Right lobe of liver (tissue), 6 donors: ENCODE data around the gene SMU1. TPM values are rescaled to one million over a fixed set of nuclear protein-coding genes. Genes with fewer than 3 reads are reported as not detected.

Experiments used
- ATAC-seq, 4 donors: fragments of 200-7000 bp; cut with Tn5 transposase; one replicate each; pipeline ENCODE4 v1.9.1; 2020; ENCODE audit warnings: mild to moderate bottlenecking in 4 of 4, moderate library complexity in 4 of 4
- DNase-seq, 3 donors: peaks; one replicate each; pipeline ENCODE4 v3.0.0-alpha.2; 2020
- H3K27ac ChIP-seq, 3 donors: fragments of 200-600 bp; one replicate each; pipeline ENCODE4 v1.8.0; 2022
- H3K27me3 ChIP-seq, 2 donors: fragments of 200-600 bp; one replicate each; pipeline ENCODE4 v1.8.0; 2022
- H3K36me3 ChIP-seq, 4 donors: fragments of 200-600 bp; sonication (generic) in 1 of 4; one replicate each; pipeline versions ENCODE4 v1.5.1 to v1.8.0; 2017 to 2022; ENCODE audit warnings: control low read depth in 1 of 4
- H3K4me1 ChIP-seq, 4 donors: fragments of 200-600 bp; sonication (generic) in 1 of 4; one replicate each; pipeline versions ENCODE4 v1.5.1 to v1.8.0; 2017 to 2022; ENCODE audit warnings: control low read depth in 1 of 4
- H3K4me3 ChIP-seq, 3 donors: fragments of 200-600 bp; one replicate each; pipeline ENCODE4 v1.8.0; 2022
- H3K9me3 ChIP-seq, 4 donors: fragments of 200-600 bp; sonication (generic) in 1 of 4; one replicate each; pipeline versions ENCODE4 v1.5.1 to v1.8.0; 2017 to 2022; ENCODE audit warnings: control low read depth in 1 of 4
- CTCF ChIP-seq, 4 donors: fragments of 200-600 bp in 3 of 4; fragments of 450-650 bp in 1 of 4; IDR thresholded peaks; one replicate each; pipeline versions ENCODE4 v1.5.1 to v1.8.0; 2016 to 2022; ENCODE audit warnings: antibody characterized with exemption in 4 of 4, mild to moderate bottlenecking in 2 of 4
- POLR2A ChIP-seq: fragments of 450-650 bp; IDR thresholded peaks from one replicate; pipeline ENCODE4 v1.6.1; 2017; ENCODE audit warnings: antibody characterized with exemption, mild to moderate bottlenecking
- WGBS: methylation state at CpG from one replicate; pipeline ENCODE4 v1.1.6; 2018; ENCODE audit warnings: low coverage, low lambda C conversion rate; ENCODE audit not compliant: insufficient coverage; ENCODE audit errors: missing lambda C conversion rate; 5-methylcytosine and 5-hydroxymethylcytosine counted together
- intact Hi-C, 2 donors: fragments of 100-400 bp; cut with DNase I; formaldehyde crosslinking; loops; one replicate each; pipeline versions ENCODE4 v1.11.2 to v1.14.1; 2022
- total RNA-seq, 6 experiments: library from RNA; depleted of rRNA in 2 of 6; stranded (reverse); fragments of >200 nt in 2 of 6; fragmentation: NEBNext Ultra II Directional in 3 of 6; extraction: Animal tissue kit (Norgen Biotek cat#: 25700) in 3 of 6; gene quantifications; one replicate each; pipeline versions ENCODE4 v1.1.0 to v1.2.4, GENCODE V29; 2016 to 2023
- donor health status: DM: no; HTN: yes; CAD: no.
- donor health status: DM: no; HTN: no; CAD: no.
- donor health status: DM: no; HTN: no; CAD: no.
- donor health status: DM: no; HTN: yes; CAD: no.
- donor health status: DM: no; HTN: yes; CAD: no.

Gene SMU1
- total RNA-seq, 6 experiments from 2014 or later, result 7.0 to 10.4 (median 8.5) TPM

DNA sequence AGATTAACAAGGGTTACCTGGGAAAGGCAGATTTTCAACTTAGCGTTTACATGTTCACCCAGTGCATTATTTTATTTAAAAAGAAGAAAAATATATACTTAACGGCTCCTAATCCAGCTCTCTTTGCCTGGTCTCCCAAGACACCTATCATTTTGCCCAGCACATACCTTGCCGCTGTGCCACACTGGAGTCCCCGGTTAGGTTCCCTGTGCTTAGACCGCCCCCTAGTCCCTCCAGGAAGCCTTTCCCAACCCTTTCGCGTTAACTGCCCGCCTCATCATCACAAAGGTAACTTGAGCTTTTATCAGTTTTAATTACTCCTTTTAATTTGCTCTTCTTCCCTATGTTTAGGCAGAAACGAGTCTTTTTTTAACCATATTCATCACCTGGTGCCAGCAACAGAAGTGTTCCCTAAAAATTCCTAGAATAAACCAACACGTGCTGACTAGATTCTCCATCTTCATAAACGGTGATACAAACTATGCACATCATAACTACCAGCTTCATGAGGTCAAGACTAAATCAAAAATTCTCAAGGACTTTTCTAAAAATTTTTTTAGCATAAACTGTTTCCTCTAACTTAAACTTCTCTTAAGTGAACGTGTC lies 31.7 kb downstream of the SMU1 start:
- no peak for TF ChIP-seq POLR2A
- TF ChIP-seq CTCF (IDR thresholded peaks at IDR 0.05), result peak in 3 of 4 donors; percentile 40 to 61 (median 53)
- WGBS, result 27% methylated on average over 12 of the region's 12 CpGs
- no peaks in the 10 kb centered on the region for H3K27me3 ChIP-seq
- DNase-seq (peak; percentile 67 to 74 (median 71)), ATAC-seq (peak; percentile 72 to 87 (median 74))
- peak overlapping the region; percentile 59 to 69 (median 68) for H3K4me3 ChIP-seq
- H3K4me1 ChIP-seq, result peaks cover 0 to 44% (median 17%) of the 10 kb centered on the region in 4 donors
- peak overlapping the region; percentile 89 to 97 (median 96) for H3K27ac ChIP-seq
- H3K9me3 ChIP-seq, result no peaks in the 10 kb centered on the region
- intact Hi-C loops, result no loop called here
- peaks cover 0 to 24% (median 8%) of the 10 kb centered on the region in 4 donors for H3K36me3 ChIP-seq

DNA sequence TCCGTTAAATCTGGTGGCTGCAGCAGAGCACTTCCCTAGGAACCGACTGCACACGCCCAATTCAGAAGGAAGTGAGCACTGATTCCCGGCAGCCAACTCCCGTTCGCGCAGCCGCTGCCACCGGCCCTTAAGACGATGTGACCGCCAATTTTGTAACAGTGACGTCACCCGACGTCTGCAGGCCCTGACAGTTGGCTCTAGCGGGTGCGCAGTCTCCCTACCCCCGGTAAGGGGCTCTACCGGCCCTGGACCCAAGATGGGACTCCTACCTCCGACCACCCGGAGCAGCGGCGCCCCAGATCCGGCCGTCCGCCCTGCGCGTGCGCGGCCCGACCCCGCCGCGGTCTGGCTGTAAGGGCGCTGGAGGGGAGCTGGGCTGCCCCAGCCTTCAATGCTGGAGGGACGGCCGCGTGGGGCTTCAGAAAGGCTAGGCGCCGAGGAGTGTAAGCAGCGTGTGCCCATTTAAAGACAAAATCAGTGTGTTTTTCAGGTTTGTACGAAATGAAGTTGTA lies 32.3 kb downstream of the SMU1 start:
- DNase-seq, result peak; percentile 84 to 88 (median 86)
- H3K4me3 ChIP-seq, result peak overlapping the region; percentile 59 to 69 (median 68)
- peak overlapping the region; percentile 89 to 97 (median 96) for H3K27ac ChIP-seq
- WGBS, result under 1% methylated on average over 19 of the region's 41 CpGs
- H3K4me1 ChIP-seq, result peaks cover 0 to 49% (median 17%) of the 10 kb centered on the region in 4 donors
- peak; percentile 72 to 80 (median 76) for ATAC-seq
- H3K9me3 ChIP-seq, result no peaks in the 10 kb centered on the region
- TF ChIP-seq CTCF (IDR thresholded peaks at IDR 0.05), result no peak
- no peak for TF ChIP-seq POLR2A
- H3K36me3 ChIP-seq, result peaks cover 0 to 29% (median 9%) of the 10 kb centered on the region in 4 donors
- no peaks in the 10 kb centered on the region for H3K27me3 ChIP-seq
- intact Hi-C loops, result no loop called here

- peak overlapping the region; percentile 59 to 69 (median 68) for H3K4me3 ChIP-seq
- no peak for TF ChIP-seq CTCF (IDR thresholded peaks at IDR 0.05)
- TF ChIP-seq POLR2A, result no peak
- H3K4me1 ChIP-seq, result peaks cover 0 to 55% (median 17%) of the 10 kb centered on the region in 4 donors
- H3K36me3 ChIP-seq, result peaks cover 0 to 35% (median 12%) of the 10 kb centered on the region in 4 donors
- 62% methylated on average over 8 of the region's 8 CpGs for WGBS
- no peaks in the 10 kb centered on the region for H3K9me3 ChIP-seq
- DNase-seq (no peak), ATAC-seq (no peak)
- intact Hi-C loops, result no loop called here
- H3K27ac ChIP-seq, result peak overlapping the region; percentile 89 to 97 (median 96)
- H3K27me3 ChIP-seq, result no peaks in the 10 kb centered on the region
Observed at GRCh38 chr9:33043671-33044070, 32.8 kb downstream of the SMU1 start.

DNA sequence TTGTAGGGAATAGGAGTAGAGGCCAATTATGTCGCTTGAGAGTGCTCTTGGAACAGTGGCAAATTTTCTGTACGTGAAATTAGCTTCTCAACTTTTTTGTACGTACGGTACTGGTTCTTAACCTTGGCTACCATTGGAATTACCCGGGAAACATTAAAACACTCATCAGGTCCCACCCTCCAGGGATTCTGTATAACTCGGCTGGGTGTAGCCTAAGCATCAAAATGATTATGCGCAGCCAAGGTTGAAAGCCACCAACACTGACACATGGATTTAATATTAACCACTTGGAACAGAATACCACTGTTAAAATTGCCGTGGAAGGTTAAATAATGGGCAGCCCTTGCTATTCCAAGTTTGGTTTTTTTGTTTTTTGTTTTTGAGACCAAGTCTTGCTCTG lies 34.0 kb downstream of the SMU1 start:
- Histone ChIP-seq H3K36me3 (peaks cover 0 to 39% (median 17%) of the 10 kb centered on the region in 4 donors), H3K27ac (peak overlapping the region; percentile 36 to 96 (median 66)), H3K4me3 (no peak overlapping the region), H3K27me3 (no peaks in the 10 kb centered on the region), H3K9me3 (no peaks in the 10 kb centered on the region), H3K4me1 (peaks cover 0 to 55% (median 17%) of the 10 kb centered on the region in 4 donors)
- ATAC-seq (peak; percentile 64 to 75 (median 70)), DNase-seq (no peak)
- WGBS, result 24% methylated on average over 8 of the region's 8 CpGs
- intact Hi-C loops, result no loop called here
- TF ChIP-seq CTCF (IDR thresholded peaks at IDR 0.05) (no peak), POLR2A (no peak)
